Stimulated activated naive CD8-positive, alpha-beta T cell treated with anti-CD3 and anti-CD28 coated beads, Interleukin-15, Interleukin-2, amounts not matched to agents 100 ng/mL and 50 ng/mL, for 24 hours (primary cell): ENCODE data around the gene NUDT3.

Source experiments
- H3K27ac Mint-ChIP-seq: one replicate; pipeline ENCODE4 v1.8.0; 2021; ENCODE audit warnings: mild to moderate bottlenecking, mixed read lengths
- H3K27me3 Mint-ChIP-seq: one replicate; pipeline ENCODE4 v1.8.0; 2021; ENCODE audit warnings: mixed read lengths
- H3K36me3 Mint-ChIP-seq: one replicate; pipeline ENCODE4 v1.8.0; 2021; ENCODE audit warnings: low read depth, mixed read lengths
- H3K4me1 Mint-ChIP-seq: one replicate; pipeline ENCODE4 v1.8.0; 2021; ENCODE audit warnings: low read depth, mixed read lengths
- H3K4me3 Mint-ChIP-seq: one replicate; pipeline ENCODE4 v1.8.0; 2021; ENCODE audit warnings: mild to moderate bottlenecking, mixed read lengths
- H3K9me3 Mint-ChIP-seq: one replicate; pipeline ENCODE4 v1.8.0; 2021; ENCODE audit warnings: mixed read lengths

The NUDT3 gene

GRCh38 chr6:34238585-34239499, 153.6 kb downstream of the NUDT3 start:
- H3K36me3 Mint-ChIP-seq = peaks cover 57% of the 10 kb centered on the region

GRCh38 chr6:34237722-34238584, 154.5 kb downstream of the NUDT3 start:
- H3K27me3 Mint-ChIP-seq = no peaks in the 10 kb centered on the region
- H3K4me3 Mint-ChIP-seq = peak overlapping the region; percentile 95
- peak overlapping the region; percentile 97 for H3K27ac Mint-ChIP-seq
- peaks cover 60% of the 10 kb centered on the region for H3K4me1 Mint-ChIP-seq
- H3K36me3 Mint-ChIP-seq = peaks cover 48% of the 10 kb centered on the region
- no peaks in the 10 kb centered on the region for H3K9me3 Mint-ChIP-seq

More at GRCh38 chr6:34238585-34239499, 153.6 kb downstream of the NUDT3 start:
- peak overlapping the region; percentile 95 for H3K4me3 Mint-ChIP-seq
- H3K27ac Mint-ChIP-seq = peak overlapping the region; percentile 97
- no peaks in the 10 kb centered on the region for H3K9me3 Mint-ChIP-seq
- peaks cover 69% of the 10 kb centered on the region for H3K4me1 Mint-ChIP-seq
- no peaks in the 10 kb centered on the region for H3K27me3 Mint-ChIP-seq

- Mint-ChIP-seq H3K4me1 (peaks cover 54% of the 10 kb centered on the region), H3K36me3 (peaks cover 42% of the 10 kb centered on the region), H3K27ac (no peak overlapping the region), H3K9me3 (no peaks in the 10 kb centered on the region), H3K4me3 (peak overlapping the region; percentile 95), H3K27me3 (no peaks in the 10 kb centered on the region)
Observed at GRCh38 chr6:34237316-34237721, 155.2 kb downstream of the NUDT3 start.

- H3K4me1 Mint-ChIP-seq = peaks cover 47% of the 10 kb centered on the region
- H3K27ac Mint-ChIP-seq = peak within 1 kb of the TSS; percentile 96
- H3K4me3 Mint-ChIP-seq = peak within 1 kb of the TSS; percentile 95
- no peaks in the 10 kb centered on the region for H3K27me3 Mint-ChIP-seq
- H3K9me3 Mint-ChIP-seq = no peaks in the 10 kb centered on the region
- H3K36me3 Mint-ChIP-seq = peaks cover 35% of the 10 kb centered on the region
Observed at GRCh38 chr6:34236443-34237315, 155.8 kb downstream of the NUDT3 start, which contains the start of gene HMGA1. HMGA1 (plus strand) TSS chr6:34236873; CDS start chr6:34240781, 3,908 bp downstream.

GRCh38 chr6:34236131-34236442, 156.4 kb downstream of the NUDT3 start:
- H3K27ac Mint-ChIP-seq = peak overlapping the region; percentile 96
- H3K27me3 Mint-ChIP-seq = no peaks in the 10 kb centered on the region
- H3K4me3 Mint-ChIP-seq = peak overlapping the region; percentile 88
- no peaks in the 10 kb centered on the region for H3K9me3 Mint-ChIP-seq
- peaks cover 29% of the 10 kb centered on the region for H3K36me3 Mint-ChIP-seq
- H3K4me1 Mint-ChIP-seq = peaks cover 41% of the 10 kb centered on the region

- H3K27me3 Mint-ChIP-seq = no peaks in the 10 kb centered on the region
- peak overlapping the region; percentile 96 for H3K27ac Mint-ChIP-seq
- peaks cover 25% of the 10 kb centered on the region for H3K36me3 Mint-ChIP-seq
- H3K4me3 Mint-ChIP-seq = peak overlapping the region; percentile 88
- no peaks in the 10 kb centered on the region for H3K9me3 Mint-ChIP-seq
- peaks cover 36% of the 10 kb centered on the region for H3K4me1 Mint-ChIP-seq
Observed at GRCh38 chr6:34235307-34236130, 156.9 kb downstream of the NUDT3 start.

- Mint-ChIP-seq H3K36me3 (peaks cover 17% of the 10 kb centered on the region), H3K4me3 (peak overlapping the region; percentile 67), H3K27ac (peak overlapping the region; percentile 80), H3K27me3 (no peaks in the 10 kb centered on the region), H3K4me1 (peaks cover 29% of the 10 kb centered on the region), H3K9me3 (no peaks in the 10 kb centered on the region)
Observed at GRCh38 chr6:34234667-34235306, 157.7 kb downstream of the NUDT3 start.

GRCh38 chr6:34233867-34234266, 158.6 kb downstream of the NUDT3 start:
- Mint-ChIP-seq H3K4me3 (no peak overlapping the region), H3K27me3 (no peaks in the 10 kb centered on the region), H3K27ac (no peak overlapping the region), H3K4me1 (peaks cover 26% of the 10 kb centered on the region), H3K36me3 (peaks cover 8% of the 10 kb centered on the region), H3K9me3 (no peaks in the 10 kb centered on the region)

- Mint-ChIP-seq H3K4me1 (peaks cover 24% of the 10 kb centered on the region), H3K27ac (no peak overlapping the region), H3K27me3 (no peaks in the 10 kb centered on the region), H3K4me3 (no peak overlapping the region), H3K9me3 (no peaks in the 10 kb centered on the region), H3K36me3 (no peaks in the 10 kb centered on the region)
Observed at GRCh38 chr6:34232901-34233300, 159.6 kb downstream of the NUDT3 start.

GRCh38 chr6:34231566-34232336, 160.7 kb downstream of the NUDT3 start:
- Mint-ChIP-seq H3K4me3 (no peak overlapping the region), H3K4me1 (peaks cover 35% of the 10 kb centered on the region), H3K36me3 (no peaks in the 10 kb centered on the region), H3K9me3 (no peaks in the 10 kb centered on the region), H3K27ac (no peak overlapping the region), H3K27me3 (no peaks in the 10 kb centered on the region)

- H3K27ac Mint-ChIP-seq = no peak overlapping the region
- H3K9me3 Mint-ChIP-seq = no peaks in the 10 kb centered on the region
- peaks cover 32% of the 10 kb centered on the region for H3K4me1 Mint-ChIP-seq
- H3K36me3 Mint-ChIP-seq = no peaks in the 10 kb centered on the region
- no peaks in the 10 kb centered on the region for H3K27me3 Mint-ChIP-seq
- H3K4me3 Mint-ChIP-seq = no peak overlapping the region
Observed at GRCh38 chr6:34230653-34231371, 161.7 kb downstream of the NUDT3 start.

- Mint-ChIP-seq H3K4me3 (no peak overlapping the region), H3K27me3 (no peaks in the 10 kb centered on the region), H3K36me3 (no peaks in the 10 kb centered on the region), H3K27ac (no peak overlapping the region), H3K4me1 (peaks cover 34% of the 10 kb centered on the region), H3K9me3 (no peaks in the 10 kb centered on the region)
Observed at GRCh38 chr6:34229877-34230276, 162.6 kb downstream of the NUDT3 start.
